ENCODE data around the gene CYP24A1. TPM values are rescaled to one million over a fixed set of nuclear protein-coding genes. Genes with fewer than 3 reads are reported as not detected.

The CYP24A1 gene
- total RNA-seq, 3 donors from 2014 or later (not counting 1 experiment from before 2014, with no cell fraction given), result 0.12 TPM; not detected in 2

GRCh38 chr20:54172532-54172855, 1.3 kb downstream of the CYP24A1 start:
- Mint-ChIP-seq H3K27ac (no peak overlapping the region), H3K36me3 (no peaks in the 10 kb centered on the region), H3K4me3 (no peak overlapping the region), H3K4me1 (peaks cover 4 to 13% of the 10 kb centered on the region in 2 donors), H3K9me3 (no peaks in the 10 kb centered on the region), H3K27me3 (ENCODE audit: low read depth in 2 of 2) (peaks cover 71 to 83% of the 10 kb centered on the region in 2 donors)
- DNase-seq (no peak), ATAC-seq (no peak)
- H3K36me3 ChIP-seq (ENCODE audit: control insufficient read depth, insufficient read depth, low read length), result no peaks in the 10 kb centered on the region
- no peak overlapping the region for H3K4me3 ChIP-seq (ENCODE audit: low read length)
- WGBS (ENCODE audit: insufficient coverage), result 19% methylated on average over 12 of the region's 12 CpGs
- peaks cover 12% of the 10 kb centered on the region for H3K4me1 ChIP-seq (ENCODE audit: control insufficient read depth, insufficient read depth, low read length)
- intact Hi-C loops (cut with micrococcal nuclease), result no loop called here
- TF ChIP-seq, protein P1, sequence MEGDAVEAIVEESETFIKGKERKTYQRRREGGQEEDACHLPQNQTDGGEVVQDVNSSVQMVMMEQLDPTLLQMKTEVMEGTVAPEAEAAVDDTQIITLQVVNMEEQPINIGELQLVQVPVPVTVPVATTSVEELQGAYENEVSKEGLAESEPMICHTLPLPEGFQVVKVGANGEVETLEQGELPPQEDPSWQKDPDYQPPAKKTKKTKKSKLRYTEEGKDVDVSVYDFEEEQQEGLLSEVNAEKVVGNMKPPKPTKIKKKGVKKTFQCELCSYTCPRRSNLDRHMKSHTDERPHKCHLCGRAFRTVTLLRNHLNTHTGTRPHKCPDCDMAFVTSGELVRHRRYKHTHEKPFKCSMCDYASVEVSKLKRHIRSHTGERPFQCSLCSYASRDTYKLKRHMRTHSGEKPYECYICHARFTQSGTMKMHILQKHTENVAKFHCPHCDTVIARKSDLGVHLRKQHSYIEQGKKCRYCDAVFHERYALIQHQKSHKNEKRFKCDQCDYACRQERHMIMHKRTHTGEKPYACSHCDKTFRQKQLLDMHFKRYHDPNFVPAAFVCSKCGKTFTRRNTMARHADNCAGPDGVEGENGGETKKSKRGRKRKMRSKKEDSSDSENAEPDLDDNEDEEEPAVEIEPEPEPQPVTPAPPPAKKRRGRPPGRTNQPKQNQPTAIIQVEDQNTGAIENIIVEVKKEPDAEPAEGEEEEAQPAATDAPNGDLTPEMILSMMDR (IDR thresholded peaks at IDR 0.05), result no peak
- peaks cover 40% of the 10 kb centered on the region for H3K27me3 ChIP-seq (ENCODE audit: control insufficient read depth, insufficient read depth, low read length)
- no peaks in the 10 kb centered on the region for H3K9me3 ChIP-seq (ENCODE audit: control insufficient read depth, insufficient read depth, low read length)
- no peak overlapping the region for H3K27ac ChIP-seq (ENCODE audit: low read length)

DNA sequence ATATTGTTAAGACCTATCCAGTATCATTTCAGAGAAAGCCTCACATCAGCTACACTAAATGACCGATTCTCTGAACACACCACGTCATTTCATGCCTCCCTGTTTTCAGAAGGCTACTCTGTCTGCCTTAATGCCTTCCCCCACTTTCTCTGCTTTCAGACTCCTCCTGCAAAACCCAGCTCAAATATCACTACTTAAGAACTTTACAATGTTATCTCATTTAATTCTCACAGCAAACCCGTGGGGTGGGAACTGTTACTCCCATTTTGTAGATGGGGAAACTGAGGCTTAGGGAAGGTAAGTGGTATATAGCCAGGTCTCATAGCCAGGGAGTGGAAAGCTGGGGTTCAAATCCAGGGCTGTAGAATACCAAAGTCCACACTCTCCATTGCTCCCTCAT, 2.8 kb downstream of the CYP24A1 start:
- peaks cover 40% of the 10 kb centered on the region for H3K27me3 ChIP-seq (ENCODE audit: control insufficient read depth, insufficient read depth, low read length)
- Mint-ChIP-seq H3K4me1 (peaks cover 4 to 13% of the 10 kb centered on the region in 2 donors), H3K9me3 (no peaks in the 10 kb centered on the region), H3K36me3 (no peaks in the 10 kb centered on the region), H3K4me3 (no peak overlapping the region), H3K27ac (no peak overlapping the region), H3K27me3 (ENCODE audit: low read depth in 2 of 2) (peaks cover 67 to 81% of the 10 kb centered on the region in 2 donors)
- DNase-seq (no peak), ATAC-seq (no peak)
- no peaks in the 10 kb centered on the region for H3K9me3 ChIP-seq (ENCODE audit: control insufficient read depth, insufficient read depth, low read length)
- intact Hi-C loops (cut with micrococcal nuclease), result no loop called here
- H3K36me3 ChIP-seq (ENCODE audit: control insufficient read depth, insufficient read depth, low read length), result no peaks in the 10 kb centered on the region
- peaks cover 12% of the 10 kb centered on the region for H3K4me1 ChIP-seq (ENCODE audit: control insufficient read depth, insufficient read depth, low read length)
- no peak overlapping the region for H3K27ac ChIP-seq (ENCODE audit: low read length)
- 85% methylated on average over 2 of the region's 3 CpGs for WGBS (ENCODE audit: insufficient coverage)
- TF ChIP-seq, protein P1 (IDR thresholded peaks at IDR 0.05), result no peak
- no peak overlapping the region for H3K4me3 ChIP-seq (ENCODE audit: low read length)

DNA sequence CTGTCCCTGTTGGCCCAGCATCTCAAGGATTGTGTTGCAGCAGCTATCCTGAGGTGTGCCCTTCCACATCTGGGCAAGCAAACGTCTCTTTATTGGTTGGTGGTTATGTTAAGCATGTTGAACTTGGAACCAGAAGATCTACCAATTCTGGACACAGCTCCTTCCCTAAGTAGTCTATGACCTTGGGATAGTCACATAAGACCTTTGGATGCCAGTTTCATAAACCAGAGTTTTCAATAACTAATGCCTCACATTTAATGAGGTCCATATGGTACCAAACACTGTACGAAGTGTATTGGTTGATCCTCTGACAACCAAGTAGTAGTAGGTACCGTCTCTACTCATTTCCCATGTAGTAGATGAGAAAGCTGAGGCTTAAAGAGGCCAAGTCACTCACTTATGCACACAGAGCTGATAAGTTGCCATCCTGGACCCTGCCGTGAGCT, 3.7 kb downstream of the CYP24A1 start:
- no peak overlapping the region for H3K4me3 ChIP-seq (ENCODE audit: low read length)
- no peak for ATAC-seq
- Mint-ChIP-seq H3K4me1 (peaks cover 4 to 13% of the 10 kb centered on the region in 2 donors), H3K27ac (no peak overlapping the region), H3K27me3 (ENCODE audit: low read depth in 2 of 2) (peaks cover 63 to 78% of the 10 kb centered on the region in 2 donors), H3K4me3 (no peak overlapping the region), H3K9me3 (no peaks in the 10 kb centered on the region), H3K36me3 (no peaks in the 10 kb centered on the region)
- H3K4me1 ChIP-seq (ENCODE audit: control insufficient read depth, insufficient read depth, low read length), result peaks cover 12% of the 10 kb centered on the region
- 81% methylated on average over 3 of the region's 4 CpGs for WGBS (ENCODE audit: insufficient coverage)
- TF ChIP-seq, protein P1 (IDR thresholded peaks at IDR 0.05), result no peak
- H3K9me3 ChIP-seq (ENCODE audit: control insufficient read depth, insufficient read depth, low read length), result no peaks in the 10 kb centered on the region
- intact Hi-C loops (cut with micrococcal nuclease), result no loop called here
- DNase-seq, result no peak
- H3K36me3 ChIP-seq (ENCODE audit: control insufficient read depth, insufficient read depth, low read length), result no peaks in the 10 kb centered on the region
- H3K27me3 ChIP-seq (ENCODE audit: control insufficient read depth, insufficient read depth, low read length), result peaks cover 34% of the 10 kb centered on the region
- H3K27ac ChIP-seq (ENCODE audit: low read length), result no peak overlapping the region

All from natural killer cell (primary cell).